Vagina (tissue), 2 donors: ENCODE results near the gene ENTPD1. TPM values are rescaled to one million over a fixed set of nuclear protein-coding genes. Genes with fewer than 3 reads are reported as not detected.

Source experiments
- DNase-seq, 2 donors: peaks; one replicate each; pipeline ENCODE4 v3.0.0-alpha.2; 2017; ENCODE audit errors: extremely low spot score in 2 of 2
- H3K27ac ChIP-seq: fragments of 200-600 bp; sonication (generic); one replicate; pipeline ENCODE4 v1.5.1; 2019
- H3K27me3 ChIP-seq: fragments of 200-600 bp; sonication (generic); one replicate; pipeline ENCODE4 v1.5.1; 2019
- H3K36me3 ChIP-seq, 2 donors: fragments of 200-600 bp; sonication (generic); one replicate each; pipeline ENCODE4 v1.5.1; 2017 to 2019
- H3K4me1 ChIP-seq: fragments of 200-600 bp; sonication (generic); one replicate; pipeline ENCODE4 v1.5.1; 2019
- H3K4me3 ChIP-seq, 2 donors: fragments of 200-600 bp; sonication (generic); 1 replicate in 1 of 2; 2 replicates in 1 of 2; pipeline ENCODE4 v1.5.1; 2016 to 2019
- H3K9me3 ChIP-seq: fragments of 200-600 bp; sonication (generic); one replicate; pipeline ENCODE4 v1.5.1; 2019
- CTCF ChIP-seq, 3 experiments: fragments of 450-650 bp in 2 of 3; fragments of 200-600 bp in 1 of 3; sonication (generic) in 1 of 3; IDR thresholded peaks; one replicate each; pipeline ENCODE4 v1.5.1; 2017 to 2019; ENCODE audit warnings: antibody characterized with exemption in 3 of 3, mild to moderate bottlenecking in 2 of 3, moderate library complexity in 2 of 3
- POLR2A ChIP-seq, 2 donors: fragments of 450-650 bp; IDR thresholded peaks; one replicate each; pipeline ENCODE4 v1.6.1; 2017; ENCODE audit warnings: antibody characterized with exemption in 2 of 2, mild to moderate bottlenecking in 2 of 2, moderate library complexity in 2 of 2
- POLR2AphosphoS5 ChIP-seq, 2 donors: sonication (generic); formaldehyde crosslinking; IDR thresholded peaks; one replicate each; pipeline ENCODE4 v1.9.0; 2017; ENCODE audit warnings: antibody characterized with exemption in 2 of 2, mild to moderate bottlenecking in 2 of 2, low read depth in 1 of 2; ENCODE audit not compliant: insufficient read depth in 1 of 2
- intact Hi-C: fragments of 100-400 bp; cut with DNase I; formaldehyde crosslinking; loops from one replicate; pipeline ENCODE4 v1.15.1; 2023
- total RNA-seq: library from RNA; depleted of rRNA; stranded (reverse); fragments of >200 nt; gene quantifications from one replicate; pipeline ENCODE4 v1.2.3, GENCODE V29; 2016

Gene ENTPD1
- total RNA-seq, 1 donor from 2014 or later = 17.7 TPM

DNA sequence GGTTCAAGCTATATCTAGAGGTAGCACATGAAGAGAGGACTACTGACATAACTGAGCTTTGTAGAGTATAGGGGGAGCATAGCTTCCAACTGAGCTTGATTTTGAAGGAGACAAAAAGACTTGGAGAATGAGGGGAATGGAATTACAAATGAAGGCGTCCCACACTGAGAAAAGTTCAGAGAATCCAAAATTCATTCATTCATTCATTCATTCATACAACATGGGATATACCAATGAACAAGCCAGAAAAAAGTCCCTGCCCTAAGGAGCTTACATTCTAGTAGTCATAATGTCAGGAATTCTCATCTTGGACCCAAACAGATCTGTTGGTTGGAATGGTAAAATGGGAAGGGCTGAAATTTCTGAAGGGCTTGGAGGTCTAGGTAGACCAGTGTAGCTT, 62.0 kb downstream of the ENTPD1 start:
- no peak overlapping the region for H3K4me3 ChIP-seq
- no peak for DNase-seq
- no peaks in the 10 kb centered on the region for H3K27me3 ChIP-seq
- H3K36me3 ChIP-seq = no peaks in the 10 kb centered on the region
- peaks cover 7% of the 10 kb centered on the region for H3K4me1 ChIP-seq
- intact Hi-C loops = no loop called here
- no peaks in the 10 kb centered on the region for H3K9me3 ChIP-seq
- H3K27ac ChIP-seq = no peak overlapping the region
- no peak for TF ChIP-seq CTCF (IDR thresholded peaks at IDR 0.05)
- TF ChIP-seq POLR2AphosphoS5 (IDR thresholded peaks at IDR 0.05; ENCODE audit: insufficient read depth in 1 of 2, low read depth in 1 of 2) = no peak

DNA sequence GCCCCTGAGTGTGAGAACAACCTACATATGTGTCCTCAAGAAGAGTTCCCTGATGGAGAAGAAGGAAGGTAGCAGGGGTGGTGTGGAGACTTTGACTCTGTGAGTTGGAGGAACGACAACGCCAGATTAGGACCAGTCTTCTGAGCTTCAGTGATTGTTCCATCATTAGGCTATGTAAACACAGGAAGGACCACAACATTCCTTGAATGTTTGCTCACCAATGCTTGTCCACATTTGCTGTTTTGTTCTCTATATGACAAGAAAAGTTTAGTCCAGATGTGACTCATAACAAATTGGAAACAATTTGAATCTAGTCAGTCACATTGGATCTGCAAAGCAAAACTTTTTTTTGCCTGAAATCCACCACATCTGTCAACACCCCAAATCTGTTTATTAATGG, 62.7 kb downstream of the ENTPD1 start:
- no peaks in the 10 kb centered on the region for H3K27me3 ChIP-seq
- no peak for DNase-seq
- H3K9me3 ChIP-seq = no peaks in the 10 kb centered on the region
- TF ChIP-seq POLR2AphosphoS5 (IDR thresholded peaks at IDR 0.05; ENCODE audit: insufficient read depth in 1 of 2, low read depth in 1 of 2) = no peak
- TF ChIP-seq POLR2A (IDR thresholded peaks at IDR 0.05) = no peak
- no peak for TF ChIP-seq CTCF (IDR thresholded peaks at IDR 0.05)
- no peak overlapping the region for H3K4me3 ChIP-seq
- H3K4me1 ChIP-seq = peaks cover under 1% of the 10 kb centered on the region
- no peak overlapping the region for H3K27ac ChIP-seq
- H3K36me3 ChIP-seq = no peaks in the 10 kb centered on the region
- intact Hi-C loops = no loop called here

DNA sequence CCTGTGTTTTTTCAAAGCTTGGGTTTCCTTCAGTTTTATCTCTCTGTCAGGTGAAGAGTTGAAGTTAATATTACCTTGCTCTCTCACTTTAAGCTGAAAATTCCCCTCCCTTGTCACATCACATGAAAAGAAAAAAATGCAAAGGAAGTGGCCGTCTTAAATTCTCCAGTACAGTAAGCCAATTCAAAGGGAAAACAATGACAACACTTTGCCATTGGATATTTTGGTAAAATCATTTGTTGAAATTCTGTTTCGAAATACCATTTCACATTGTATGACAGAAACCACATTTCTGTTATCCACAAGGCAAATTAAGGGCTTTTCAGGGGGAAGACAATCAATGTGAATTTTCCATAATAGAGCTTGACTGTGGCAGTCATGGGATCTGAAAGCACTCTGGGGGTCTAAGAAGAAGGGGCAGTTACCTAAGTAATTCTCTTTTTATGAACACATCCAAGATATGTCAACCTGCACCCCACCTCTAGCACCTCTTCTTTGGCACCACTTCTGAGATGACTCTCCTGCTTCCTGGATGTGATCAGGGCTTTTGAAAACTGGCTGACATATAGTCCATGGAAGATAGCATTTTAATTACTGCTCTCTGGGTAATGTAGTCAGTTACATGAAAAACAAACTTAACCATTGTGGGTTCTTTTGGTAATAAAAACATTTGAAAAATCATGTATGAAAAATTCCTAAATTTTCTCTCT, 63.8 kb downstream of the ENTPD1 start:
- H3K9me3 ChIP-seq = no peaks in the 10 kb centered on the region
- TF ChIP-seq POLR2A (IDR thresholded peaks at IDR 0.05) = no peak
- no peak for TF ChIP-seq CTCF (IDR thresholded peaks at IDR 0.05)
- TF ChIP-seq POLR2AphosphoS5 (IDR thresholded peaks at IDR 0.05; ENCODE audit: insufficient read depth in 1 of 2, low read depth in 1 of 2) = no peak
- no peak for DNase-seq

DNA sequence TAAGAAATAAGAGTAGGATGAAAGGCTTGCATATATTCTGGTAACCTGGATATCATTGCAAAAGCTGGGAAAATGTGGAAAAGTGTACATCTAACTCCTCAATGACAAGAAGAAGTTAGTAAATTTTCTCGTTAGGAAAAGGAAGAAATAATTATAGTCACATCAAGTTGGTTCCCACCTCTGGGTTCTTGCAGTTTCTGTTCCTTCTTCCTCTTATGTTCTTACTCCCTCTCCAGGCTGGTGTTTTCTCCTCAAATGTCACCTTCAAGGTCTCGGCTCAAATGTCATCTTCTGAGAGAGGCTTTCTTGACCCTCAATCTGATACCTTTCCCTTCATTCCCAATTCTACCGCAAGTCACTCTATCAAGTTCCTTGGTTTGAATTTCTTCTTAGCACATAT, 64.4 kb downstream of the ENTPD1 start:
- no peak overlapping the region for H3K4me3 ChIP-seq
- DNase-seq = no peak
- H3K27ac ChIP-seq = no peak overlapping the region
- TF ChIP-seq POLR2A (IDR thresholded peaks at IDR 0.05) (no peak), POLR2AphosphoS5 (IDR thresholded peaks at IDR 0.05; ENCODE audit: insufficient read depth in 1 of 2, low read depth in 1 of 2) (no peak), CTCF (IDR thresholded peaks at IDR 0.05) (no peak)
- H3K36me3 ChIP-seq = no peaks in the 10 kb centered on the region
- no peaks in the 10 kb centered on the region for H3K27me3 ChIP-seq
- no peaks in the 10 kb centered on the region for H3K9me3 ChIP-seq
- no peaks in the 10 kb centered on the region for H3K4me1 ChIP-seq
- intact Hi-C loops = loop anchor here (10.0 kb wide), 1 partner anchor 76 kb away; no protein-coding TSS in a partner anchor

More for the DNA sequence above, 63.8 kb downstream of the ENTPD1 start:
- intact Hi-C loops = loop anchor here (10.0 kb wide), 1 partner anchor 75 kb away; no protein-coding TSS in a partner anchor
- no peaks in the 10 kb centered on the region for H3K27me3 ChIP-seq
- H3K4me3 ChIP-seq = no peak overlapping the region
- no peaks in the 10 kb centered on the region for H3K36me3 ChIP-seq
- H3K27ac ChIP-seq = no peak overlapping the region
- no peaks in the 10 kb centered on the region for H3K4me1 ChIP-seq

DNA sequence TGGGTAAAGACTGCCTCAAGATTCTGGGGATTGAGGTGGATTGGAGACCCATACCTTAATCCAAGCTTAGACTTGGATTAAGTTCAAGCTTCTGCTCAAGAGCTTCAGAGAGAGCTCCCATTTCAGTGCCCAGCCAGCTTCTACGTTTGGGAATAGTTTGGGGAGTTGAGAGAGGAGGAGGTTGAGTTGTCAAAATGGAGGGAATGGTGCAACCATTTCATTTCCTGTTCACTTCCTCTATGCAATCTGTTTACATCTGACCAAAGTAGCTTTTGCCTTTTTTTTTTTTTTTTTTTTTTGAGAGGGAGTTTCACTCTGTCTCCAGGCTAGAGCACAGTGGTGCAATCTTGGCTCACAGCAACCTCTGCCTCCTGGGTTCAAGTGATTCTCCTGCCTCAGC, 65.8 kb downstream of the ENTPD1 start:
- Histone ChIP-seq H3K9me3 (no peaks in the 10 kb centered on the region), H3K4me3 (no peak overlapping the region), H3K27ac (no peak overlapping the region), H3K36me3 (no peaks in the 10 kb centered on the region), H3K27me3 (no peaks in the 10 kb centered on the region), H3K4me1 (no peaks in the 10 kb centered on the region)
- TF ChIP-seq POLR2AphosphoS5 (IDR thresholded peaks at IDR 0.05; ENCODE audit: insufficient read depth in 1 of 2, low read depth in 1 of 2) (no peak), CTCF (IDR thresholded peaks at IDR 0.05) (no peak), POLR2A (IDR thresholded peaks at IDR 0.05) (no peak)
- DNase-seq = no peak
- intact Hi-C loops = loop anchor here (10.0 kb wide), 1 partner anchor 77 kb away; no protein-coding TSS in a partner anchor
